Fibroblast of pulmonary artery (primary cell): ENCODE data around the gene BBC3.

Experiments
- DNase-seq: peaks from one replicate; pipeline ENCODE4 v3.0.0-alpha.2; 2010; ENCODE audit warnings: low read depth
- H3K4me3 ChIP-seq: replicated peaks from 2 replicates; pipeline ENCODE4 v1.5.1; 2011; ENCODE audit warnings: low read depth, mild to moderate bottlenecking, control low read depth, low read length, moderate library complexity
- TF ChIP-seq, protein P1 (sequence below): IDR thresholded peaks from 2 replicates; pipeline ENCODE4 v1.5.1; 2011; ENCODE audit warnings: mild to moderate bottlenecking, control low read depth, low read length, inconsistent platforms; ENCODE audit errors: missing control alignments

Gene BBC3

GRCh38 chr19:47243776-47244547 is 13.0 kb upstream of the BBC3 start:
- TF ChIP-seq, protein P1, sequence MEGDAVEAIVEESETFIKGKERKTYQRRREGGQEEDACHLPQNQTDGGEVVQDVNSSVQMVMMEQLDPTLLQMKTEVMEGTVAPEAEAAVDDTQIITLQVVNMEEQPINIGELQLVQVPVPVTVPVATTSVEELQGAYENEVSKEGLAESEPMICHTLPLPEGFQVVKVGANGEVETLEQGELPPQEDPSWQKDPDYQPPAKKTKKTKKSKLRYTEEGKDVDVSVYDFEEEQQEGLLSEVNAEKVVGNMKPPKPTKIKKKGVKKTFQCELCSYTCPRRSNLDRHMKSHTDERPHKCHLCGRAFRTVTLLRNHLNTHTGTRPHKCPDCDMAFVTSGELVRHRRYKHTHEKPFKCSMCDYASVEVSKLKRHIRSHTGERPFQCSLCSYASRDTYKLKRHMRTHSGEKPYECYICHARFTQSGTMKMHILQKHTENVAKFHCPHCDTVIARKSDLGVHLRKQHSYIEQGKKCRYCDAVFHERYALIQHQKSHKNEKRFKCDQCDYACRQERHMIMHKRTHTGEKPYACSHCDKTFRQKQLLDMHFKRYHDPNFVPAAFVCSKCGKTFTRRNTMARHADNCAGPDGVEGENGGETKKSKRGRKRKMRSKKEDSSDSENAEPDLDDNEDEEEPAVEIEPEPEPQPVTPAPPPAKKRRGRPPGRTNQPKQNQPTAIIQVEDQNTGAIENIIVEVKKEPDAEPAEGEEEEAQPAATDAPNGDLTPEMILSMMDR, result peak; percentile 74
- peak overlapping the region; percentile 47 for H3K4me3 ChIP-seq
- DNase-seq, result peak; percentile 98

DNA sequence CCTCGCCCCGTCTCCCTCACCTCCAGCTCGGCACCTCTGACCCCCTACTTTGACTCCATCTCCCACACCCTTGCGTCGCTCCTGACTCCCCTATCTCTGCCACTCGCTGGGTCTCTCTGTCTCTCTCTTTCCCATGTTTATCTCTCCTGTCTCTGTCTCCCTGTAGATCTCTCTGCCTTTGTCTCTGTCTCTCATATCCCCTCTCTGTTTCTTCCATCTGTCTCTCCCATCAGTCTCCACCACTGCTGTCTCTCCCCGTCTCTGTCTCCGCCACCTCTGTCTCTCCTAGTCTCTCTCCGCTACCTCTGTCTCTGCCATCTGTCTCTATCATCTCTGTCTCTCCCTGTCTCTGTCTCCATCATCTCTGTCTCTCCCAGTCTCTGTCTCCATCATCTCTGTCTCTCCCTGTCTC is 12.4 kb upstream of the BBC3 start:
- TF ChIP-seq, protein P1, result no peak
- H3K4me3 ChIP-seq, result peak overlapping the region; percentile 47
- no peak for DNase-seq

DNA sequence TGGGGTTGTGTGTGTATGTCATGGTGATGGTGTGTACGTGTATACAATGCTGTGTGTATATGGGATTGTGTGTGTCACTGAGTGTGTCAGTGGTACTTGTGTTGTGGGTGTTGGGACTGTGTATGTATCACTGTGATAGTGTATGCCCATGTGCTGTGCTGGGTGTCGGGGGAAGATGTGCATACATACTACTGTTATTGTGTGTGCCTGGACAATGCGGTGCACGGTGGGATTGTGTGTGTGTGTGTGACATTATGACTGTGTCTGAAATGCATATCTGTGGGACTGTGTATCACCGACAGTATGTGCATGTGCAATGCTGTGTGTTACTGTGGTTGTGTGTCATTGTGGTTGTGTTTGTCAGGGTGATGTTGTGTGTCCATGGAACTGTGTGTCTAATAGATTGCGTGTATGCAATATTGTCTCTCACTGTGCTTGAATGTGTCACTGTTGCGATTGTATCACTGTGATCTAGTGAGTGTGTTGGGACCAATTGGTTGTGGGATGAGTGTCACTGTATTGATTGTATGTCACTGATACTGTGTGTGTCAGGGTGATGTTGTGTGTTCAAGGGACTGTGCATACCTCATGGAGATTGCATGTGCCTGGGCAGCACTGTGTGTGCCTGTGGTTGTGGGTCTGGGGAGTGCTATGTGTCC is 11.0 kb upstream of the BBC3 start:
- TF ChIP-seq, protein P1, result no peak
- H3K4me3 ChIP-seq, result no peak overlapping the region
- no peak for DNase-seq

DNA sequence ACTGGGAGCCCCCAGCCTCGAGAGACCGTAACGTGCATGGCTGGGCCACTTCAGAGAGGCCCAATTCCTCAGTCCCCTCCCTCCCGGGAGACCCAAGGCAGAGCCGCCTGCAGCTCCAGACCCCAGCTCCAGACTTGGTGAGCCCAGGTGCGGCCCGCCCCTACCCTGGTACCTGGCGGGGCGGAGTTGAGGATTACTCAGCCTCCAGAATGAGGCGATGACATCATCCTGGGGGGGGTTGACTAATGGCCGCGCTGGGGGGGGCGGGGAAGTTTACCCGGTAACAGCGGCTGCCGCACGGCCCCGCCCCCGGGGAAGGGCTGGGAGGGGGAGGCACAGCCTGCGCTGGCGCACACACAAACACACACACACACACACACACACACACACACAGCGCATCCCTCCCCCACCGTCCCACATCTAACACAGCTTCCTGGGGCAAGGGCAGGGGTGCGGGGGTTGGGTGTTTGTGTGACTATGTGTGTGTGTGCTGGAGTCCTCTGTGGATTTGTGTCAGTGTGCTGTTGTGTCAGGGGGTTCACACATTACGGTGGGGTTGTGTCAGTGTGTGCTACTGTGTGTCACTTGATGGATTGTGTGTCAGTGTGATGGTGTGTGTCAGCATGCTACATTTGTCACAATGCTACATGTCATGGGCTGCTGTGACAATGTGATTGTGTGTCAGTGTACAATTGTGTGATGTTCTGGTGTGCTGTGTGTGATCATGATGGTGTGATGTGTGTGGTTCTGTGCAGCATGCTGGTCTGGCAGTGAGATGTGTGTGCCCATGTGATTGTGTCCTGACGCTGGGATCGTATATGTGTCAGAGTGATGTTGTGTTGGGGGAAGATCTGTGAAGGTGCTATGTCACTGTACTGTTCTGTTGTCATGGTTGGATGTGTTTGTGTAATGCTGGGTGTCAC is 10.3 kb upstream of the BBC3 start:
- TF ChIP-seq, protein P1, result no peak
- H3K4me3 ChIP-seq, result no peak overlapping the region
- peak; percentile 80 for DNase-seq

DNA sequence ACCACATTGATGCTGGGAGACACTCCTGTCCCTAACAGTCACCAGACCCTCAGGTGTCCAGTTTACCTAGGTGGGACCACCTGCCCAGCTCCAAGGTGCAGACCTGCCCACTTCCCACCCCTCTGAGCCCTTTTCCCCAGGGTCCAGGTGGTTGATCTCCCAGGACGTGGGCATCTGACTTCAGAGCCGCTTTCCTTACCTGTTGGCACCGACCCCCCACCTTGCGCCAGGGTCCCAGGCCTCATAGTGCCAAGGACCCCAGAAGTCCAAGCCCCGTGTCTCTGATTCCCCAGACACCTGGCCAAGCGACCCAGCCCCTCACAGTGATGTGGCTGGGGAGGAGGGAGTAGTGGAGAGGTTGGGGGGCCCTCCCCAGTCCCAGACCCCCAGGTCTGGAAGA is 9.6 kb upstream of the BBC3 start:
- TF ChIP-seq, protein P1, result no peak
- no peak for DNase-seq
- no peak overlapping the region for H3K4me3 ChIP-seq

DNA sequence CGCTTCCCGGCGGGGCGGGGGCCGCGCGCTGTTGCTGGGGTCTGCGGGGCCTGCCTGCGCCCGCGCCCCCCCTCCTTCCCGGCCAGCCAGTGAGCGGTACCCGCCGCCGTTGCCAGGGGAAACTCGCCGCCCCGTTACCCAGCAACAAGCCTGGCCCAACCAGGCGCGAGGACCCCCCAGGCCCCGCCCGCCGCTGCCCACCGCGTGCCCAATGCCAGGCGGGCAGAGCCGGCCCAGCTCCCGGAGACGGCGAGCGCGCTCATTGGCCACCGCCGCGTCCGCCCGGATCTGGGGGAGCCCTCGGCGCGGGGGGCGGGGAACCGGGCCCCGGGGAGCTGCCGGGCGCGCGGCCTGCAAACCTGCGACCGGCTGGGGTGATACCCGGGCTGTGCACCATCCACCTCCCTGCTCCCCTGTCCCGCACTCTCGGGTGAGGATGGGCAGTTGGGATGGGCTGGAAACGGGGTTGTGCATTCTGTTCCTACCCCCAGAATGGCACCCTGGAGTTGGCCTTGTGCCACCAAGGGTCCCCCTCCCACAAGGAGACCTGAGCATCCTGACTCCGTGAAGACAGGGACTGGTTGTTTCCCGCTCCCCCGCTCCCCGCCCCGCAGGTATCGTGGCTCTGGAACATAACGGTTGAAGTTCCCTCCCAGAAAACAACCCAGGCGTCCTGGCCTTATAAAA is 8.8 kb upstream of the BBC3 start:
- no peak overlapping the region for H3K4me3 ChIP-seq

More for the DNA sequence above, 8.8 kb upstream of the BBC3 start:
- peak; percentile 55 for DNase-seq
- TF ChIP-seq, protein P1, result no peak
